CD14-positive monocyte (primary cell): Measurements from ENCODE around the gene SLC9C1. TPM values are rescaled to one million over a fixed set of nuclear protein-coding genes. Genes with fewer than 3 reads are reported as not detected.

Experiments
- DNase-seq, 3 donors: peaks; one replicate each; pipeline ENCODE4 v3.0.0-alpha.2; 2011 to 2022
- H2AFZ ChIP-seq: 2 replicates; pipeline ENCODE4 v1.6.0; 2012; ENCODE audit warnings: mild to moderate bottlenecking, low read depth, low read length, inconsistent platforms; ENCODE audit not compliant: insufficient read depth, poor library complexity, severe bottlenecking
- H3K27ac ChIP-seq, 2 donors: 1 replicate in 1 of 2; 2 replicates in 1 of 2; pipeline ENCODE4 v1.5.1; 2012 to 2013; ENCODE audit warnings: low read length in 2 of 2, control low read depth in 1 of 2, inconsistent platforms in 1 of 2, low read depth in 1 of 2, mild to moderate bottlenecking in 1 of 2
- H3K27me3 ChIP-seq, 2 donors: one replicate each; pipeline versions ENCODE4 v1.6.0 to v1.6.1; 2011 to 2013; ENCODE audit warnings: low read length in 2 of 2; ENCODE audit not compliant: control insufficient read depth in 2 of 2, insufficient read depth in 2 of 2
- H3K36me3 ChIP-seq, 2 donors: replicated peaks in 1 of 2; 1 replicate in 1 of 2; 2 replicates in 1 of 2; pipeline versions ENCODE4 v1.5.1 to v1.6.1; 2012 to 2013; ENCODE audit warnings: low read length in 2 of 2, control low read depth in 1 of 2, inconsistent platforms in 1 of 2, mild to moderate bottlenecking in 1 of 2; ENCODE audit not compliant: insufficient read depth in 2 of 2, control insufficient read depth in 1 of 2
- H3K4me1 ChIP-seq, 2 donors: 1 replicate in 1 of 2; 2 replicates in 1 of 2; pipeline versions ENCODE4 v1.5.1 to v1.6.1; 2012 to 2013; ENCODE audit warnings: low read length in 2 of 2, control low read depth in 1 of 2, inconsistent platforms in 1 of 2, mild to moderate bottlenecking in 1 of 2, moderate library complexity in 1 of 2; ENCODE audit not compliant: insufficient read depth in 2 of 2, control insufficient read depth in 1 of 2
- H3K4me2 ChIP-seq: replicated peaks from 2 replicates; pipeline ENCODE3; 2012; ENCODE audit warnings: low read length, moderate library complexity, mild to moderate bottlenecking; ENCODE audit not compliant: poor library complexity, severe bottlenecking; ENCODE audit errors: extremely low read depth
- H3K4me3 ChIP-seq, 3 experiments: fragments of 200-600 bp in 1 of 3; sonication (generic) in 1 of 3; replicated peaks in 1 of 3; 1 replicate in 2 of 3; 2 replicates in 1 of 3; pipeline ENCODE4 v1.5.1; 2011 to 2013; ENCODE audit warnings: low read length in 3 of 3, mild to moderate bottlenecking in 3 of 3, control low read depth in 2 of 3, low read depth in 2 of 3, inconsistent platforms in 1 of 3, moderate library complexity in 1 of 3
- H3K79me2 ChIP-seq: 2 replicates; pipeline ENCODE4 v1.6.0; 2012; ENCODE audit warnings: mild to moderate bottlenecking, control low read depth, inconsistent platforms, low read length, moderate library complexity; ENCODE audit not compliant: insufficient read depth
- H3K9ac ChIP-seq: 2 replicates; pipeline ENCODE4 v1.6.0; 2017; ENCODE audit warnings: low read length, mild to moderate bottlenecking; ENCODE audit not compliant: insufficient read depth, poor library complexity, severe bottlenecking
- H3K9me3 ChIP-seq, 2 donors: replicated peaks in 1 of 2; 1 replicate in 1 of 2; 2 replicates in 1 of 2; pipeline versions ENCODE4 v1.5.1 to v1.6.1; 2012 to 2013; ENCODE audit warnings: low read length in 2 of 2, control low read depth in 1 of 2; ENCODE audit not compliant: control insufficient read depth in 1 of 2, insufficient read depth in 1 of 2
- H4K20me1 ChIP-seq: 2 replicates; pipeline ENCODE4 v1.6.0; 2012; ENCODE audit warnings: mild to moderate bottlenecking, low read length, control low read depth, moderate library complexity; ENCODE audit not compliant: insufficient read depth
- H3K27ac Mint-ChIP-seq, 7 donors: one replicate each; pipeline ENCODE4 v1.8.0; 2020; ENCODE audit warnings: mild to moderate bottlenecking in 7 of 7, mixed read lengths in 7 of 7, moderate library complexity in 6 of 7, inconsistent platforms in 2 of 7
- H3K27me3 Mint-ChIP-seq, 3 donors: one replicate each; pipeline ENCODE4 v1.8.0; 2021 to 2022; ENCODE audit warnings: low read depth in 3 of 3, mild to moderate bottlenecking in 3 of 3, mixed read lengths in 3 of 3, moderate library complexity in 3 of 3, inconsistent platforms in 1 of 3
- H3K36me3 Mint-ChIP-seq, 2 donors: one replicate each; pipeline ENCODE4 v1.8.0; 2020; ENCODE audit warnings: mixed read lengths in 2 of 2, inconsistent platforms in 1 of 2, mild to moderate bottlenecking in 1 of 2
- H3K4me1 Mint-ChIP-seq: one replicate; pipeline ENCODE4 v1.8.0; 2020; ENCODE audit warnings: mild to moderate bottlenecking, mixed read lengths
- H3K4me3 Mint-ChIP-seq, 2 donors: one replicate each; pipeline ENCODE4 v1.8.0; 2020; ENCODE audit warnings: mild to moderate bottlenecking in 2 of 2, mixed read lengths in 2 of 2, moderate library complexity in 1 of 2
- H3K9me3 Mint-ChIP-seq, 7 donors: one replicate each; pipeline ENCODE4 v1.8.0; 2020 to 2022; ENCODE audit warnings: mixed read lengths in 7 of 7, mild to moderate bottlenecking in 6 of 7, moderate library complexity in 6 of 7, inconsistent platforms in 2 of 7
- WGBS: methylation state at CpG from one replicate; pipeline ENCODE4 v1.1.5; 2013; ENCODE audit warnings: missing lambda C conversion rate; ENCODE audit not compliant: insufficient coverage; 5-methylcytosine and 5-hydroxymethylcytosine counted together
- intact Hi-C, 2 donors: fragments of 100-400 bp; cut with micrococcal nuclease; formaldehyde crosslinking; loops; one replicate each; pipeline versions ENCODE4 v1.15.0 to v1.15.1; 2023
- polyA plus RNA-seq, 3 donors: library from polyadenylated mRNA; depleted of rRNA in 1 of 3; unstranded in 2 of 3; stranded (reverse) in 1 of 3; fragments of 300-500 nt in 2 of 3; fragments of >200 nt in 1 of 3; fragmentation: Illumina TruSeq in 2 of 3; gene quantifications; 1 replicate in 2 of 3; 2 replicates in 1 of 3; pipeline ENCODE4 v1.2.3, GENCODE V29; 2012 to 2021
- TF ChIP-seq, protein P1 (sequence below): fragments of 200-600 bp; IDR thresholded peaks from one replicate; pipeline ENCODE4 v1.8.0; 2022; ENCODE audit warnings: antibody characterized with exemption, mild to moderate bottlenecking

Gene SLC9C1
- polyA plus RNA-seq, 3 donors, result not detected

- Mint-ChIP-seq H3K4me3 (no peak overlapping the region), H3K9me3 (peaks cover 0 to 15% (median 2%) of the 10 kb centered on the region in 7 donors), H3K27ac (no peak overlapping the region), H3K36me3 (no peaks in the 10 kb centered on the region), H3K4me1 (no peaks in the 10 kb centered on the region), H3K27me3 (peaks cover 0 to 2% (median 0%) of the 10 kb centered on the region in 3 donors)
- TF ChIP-seq, protein P1, sequence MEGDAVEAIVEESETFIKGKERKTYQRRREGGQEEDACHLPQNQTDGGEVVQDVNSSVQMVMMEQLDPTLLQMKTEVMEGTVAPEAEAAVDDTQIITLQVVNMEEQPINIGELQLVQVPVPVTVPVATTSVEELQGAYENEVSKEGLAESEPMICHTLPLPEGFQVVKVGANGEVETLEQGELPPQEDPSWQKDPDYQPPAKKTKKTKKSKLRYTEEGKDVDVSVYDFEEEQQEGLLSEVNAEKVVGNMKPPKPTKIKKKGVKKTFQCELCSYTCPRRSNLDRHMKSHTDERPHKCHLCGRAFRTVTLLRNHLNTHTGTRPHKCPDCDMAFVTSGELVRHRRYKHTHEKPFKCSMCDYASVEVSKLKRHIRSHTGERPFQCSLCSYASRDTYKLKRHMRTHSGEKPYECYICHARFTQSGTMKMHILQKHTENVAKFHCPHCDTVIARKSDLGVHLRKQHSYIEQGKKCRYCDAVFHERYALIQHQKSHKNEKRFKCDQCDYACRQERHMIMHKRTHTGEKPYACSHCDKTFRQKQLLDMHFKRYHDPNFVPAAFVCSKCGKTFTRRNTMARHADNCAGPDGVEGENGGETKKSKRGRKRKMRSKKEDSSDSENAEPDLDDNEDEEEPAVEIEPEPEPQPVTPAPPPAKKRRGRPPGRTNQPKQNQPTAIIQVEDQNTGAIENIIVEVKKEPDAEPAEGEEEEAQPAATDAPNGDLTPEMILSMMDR, result no peak
- Histone ChIP-seq H3K4me2 (no peak overlapping the region), H3K36me3 (no peaks in the 10 kb centered on the region), H4K20me1 (no peaks in the 10 kb centered on the region), H3K9ac (no peak overlapping the region), H3K27ac (no peak overlapping the region), H3K9me3 (peaks cover 0 to 8% of the 10 kb centered on the region in 2 donors), H3K4me3 (no peak overlapping the region), H3K27me3 (no peaks in the 10 kb centered on the region), H2AFZ (no peak overlapping the region), H3K4me1 (no peaks in the 10 kb centered on the region), H3K79me2 (no peaks in the 10 kb centered on the region)
- 95% methylated on average over 3 of the region's 3 CpGs for WGBS
- intact Hi-C loops, result no loop called here
- DNase-seq, result no peak
Observed at GRCh38 chr3:112171144-112171543, 122.9 kb downstream of the SLC9C1 start.

DNA sequence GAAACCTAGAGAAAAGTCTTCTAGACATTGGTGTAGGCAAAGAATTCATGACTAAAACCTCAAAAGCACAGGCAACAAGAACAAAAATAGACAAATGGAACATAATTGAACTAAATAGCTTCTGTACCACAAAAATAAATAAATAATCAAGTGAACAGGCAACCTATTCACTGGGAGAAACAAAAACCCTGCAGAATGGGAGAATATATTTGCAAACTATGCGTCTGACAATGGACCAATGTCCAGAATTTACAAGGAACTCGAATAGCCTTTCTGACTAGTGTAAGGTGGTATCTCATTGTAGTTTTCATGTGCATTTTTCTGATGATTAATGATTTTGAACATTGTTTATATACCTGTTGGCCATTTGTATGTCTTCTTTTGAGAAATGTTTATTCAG lies 124.0 kb downstream of the SLC9C1 start:
- Mint-ChIP-seq H3K27me3 (peaks cover 0 to 2% (median 0%) of the 10 kb centered on the region in 3 donors), H3K27ac (no peak overlapping the region), H3K36me3 (no peaks in the 10 kb centered on the region), H3K4me3 (no peak overlapping the region), H3K4me1 (no peaks in the 10 kb centered on the region), H3K9me3 (peaks cover 1 to 16% (median 10%) of the 10 kb centered on the region in 7 donors)
- Histone ChIP-seq H3K79me2 (no peaks in the 10 kb centered on the region), H3K36me3 (no peaks in the 10 kb centered on the region), H3K27ac (no peak overlapping the region), H3K27me3 (no peaks in the 10 kb centered on the region), H3K4me2 (no peak overlapping the region), H4K20me1 (no peaks in the 10 kb centered on the region), H3K4me3 (no peak overlapping the region), H3K9me3 (peaks cover 0 to 12% of the 10 kb centered on the region in 2 donors), H2AFZ (no peak overlapping the region), H3K4me1 (no peaks in the 10 kb centered on the region), H3K9ac (no peak overlapping the region)
- TF ChIP-seq, protein P1, result no peak
- DNase-seq, result no peak
- intact Hi-C loops, result no loop called here
- WGBS, result 100% methylated on average over 1 of the region's 2 CpGs
